Endothelial cell of umbilical vein (primary cell): ENCODE measurements around the gene UBE2E2. TPM values are rescaled to one million over a fixed set of nuclear protein-coding genes. Genes with fewer than 3 reads are reported as not detected.

ENCODE experiments used
- BruUV-seq: library from RNA; stranded (reverse); fragments of 400-500 nt; replicated peaks from 2 replicates; lab custom pipeline; 2021; lab: Mats Ljungman, UMichigan
- CTCF ChIA-PET: fragments of 300-600, 350-600 bp; sonication (Branson Sonifier 250); formaldehyde crosslinking; loops from one replicate; lab custom pipeline; 2021; ENCODE audit warnings: antibody characterized with exemption, inconsistent platforms; lab: Charles Lee
- POLR2A ChIA-PET: fragments of 300-600, 350-600 bp; sonication (Branson Sonifier 250); formaldehyde crosslinking; loops from one replicate; lab custom pipeline; 2021; ENCODE audit warnings: antibody characterized with exemption, inconsistent platforms; lab: Charles Lee
- DNase-seq: peaks from one replicate; pipeline ENCODE4 v3.0.0-alpha.2; 2011; ENCODE audit warnings: low read depth, low spot score
- FAIRE-seq: peaks from 2 replicates; lab custom pipeline; 2011; peaks lifted over from hg19 to GRCh38; lab: Jason Lieb, UNC
- H2AFZ ChIP-seq: 2 replicates; pipeline ENCODE4 v1.6.0; 2012; ENCODE audit warnings: low read depth, low read length, control low read depth, inconsistent platforms
- H3K27ac ChIP-seq: 2 replicates; pipeline ENCODE4 v1.5.1; 2011; ENCODE audit warnings: low read depth, mild to moderate bottlenecking, control low read depth, low read length, moderate library complexity; ENCODE audit not compliant: insufficient read depth
- H3K27me3 ChIP-seq, 2 experiments: 2 replicates each; pipeline versions ENCODE4 v1.6.0 to v1.6.1; 2011; ENCODE audit warnings: low read length in 2 of 2, mixed read lengths in 1 of 2; ENCODE audit not compliant: control insufficient read depth in 2 of 2, insufficient read depth in 2 of 2
- H3K36me3 ChIP-seq, 2 experiments: 2 replicates in 1 of 2; 3 replicates in 1 of 2; pipeline ENCODE4 v1.5.1; 2011; ENCODE audit warnings: low read length in 2 of 2, mild to moderate bottlenecking in 1 of 2, moderate library complexity in 1 of 2; ENCODE audit not compliant: control insufficient read depth in 2 of 2, insufficient read depth in 2 of 2; ENCODE audit errors: extremely low read depth in 1 of 2
- H3K4me1 ChIP-seq: 3 replicates; pipeline ENCODE4 v1.5.1; 2011; ENCODE audit warnings: mild to moderate bottlenecking, low read length; ENCODE audit not compliant: control insufficient read depth, insufficient read depth; ENCODE audit errors: extremely low read depth
- H3K4me2 ChIP-seq: 2 replicates; pipeline ENCODE4 v1.6.1; 2011; ENCODE audit warnings: low read length, control low read depth, mixed read lengths; ENCODE audit not compliant: insufficient read depth
- H3K4me3 ChIP-seq, 3 experiments: fragments of 200-600 bp in 1 of 3; sonication (generic), shearing (Covaris generic) in 1 of 3; replicated peaks in 1 of 3; 2 replicates each; pipeline ENCODE4 v1.5.1; 2011 to 2016; ENCODE audit warnings: control low read depth in 3 of 3, low read length in 3 of 3, mild to moderate bottlenecking in 2 of 3, inconsistent platforms in 1 of 3, low read depth in 1 of 3, moderate library complexity in 1 of 3; ENCODE audit not compliant: insufficient read depth in 1 of 3
- H3K79me2 ChIP-seq: 2 replicates; pipeline ENCODE4 v1.6.0; 2012; ENCODE audit warnings: low read length, inconsistent platforms; ENCODE audit not compliant: control insufficient read depth, insufficient read depth
- H3K9ac ChIP-seq: replicated peaks from 2 replicates; pipeline ENCODE3; 2011; ENCODE audit warnings: low read length, control low read depth; ENCODE audit not compliant: insufficient read depth; ENCODE audit errors: extremely low read depth
- H3K9me1 ChIP-seq: replicated peaks from 3 replicates; pipeline ENCODE4 v1.6.0; 2011; ENCODE audit warnings: mild to moderate bottlenecking, low read length; ENCODE audit not compliant: control insufficient read depth, insufficient read depth; ENCODE audit errors: extremely low read depth
- H3K9me3 ChIP-seq: replicated peaks from 2 replicates; pipeline ENCODE4 v1.5.1; 2012; ENCODE audit warnings: low read length, inconsistent platforms; ENCODE audit not compliant: control insufficient read depth, insufficient read depth
- H4K20me1 ChIP-seq: replicated peaks from 2 replicates; pipeline ENCODE3; 2011; ENCODE audit warnings: mild to moderate bottlenecking, low read length; ENCODE audit not compliant: control insufficient read depth, insufficient read depth; ENCODE audit errors: extremely low read depth
- EZH2 ChIP-seq: IDR thresholded peaks from 2 replicates; pipeline ENCODE4 v1.6.1; 2012; ENCODE audit warnings: borderline replicate concordance, low read depth, mild to moderate bottlenecking, moderate library complexity, low read length, inconsistent platforms; ENCODE audit not compliant: severe bottlenecking
- FOS ChIP-seq: IDR thresholded peaks from 2 replicates; pipeline ENCODE4 v1.6.1; 2011; ENCODE audit warnings: mild to moderate bottlenecking, low read length, moderate library complexity, borderline replicate concordance; ENCODE audit not compliant: insufficient read depth
- GATA2 ChIP-seq: IDR thresholded peaks from 2 replicates; pipeline ENCODE4 v1.7.0; 2011; ENCODE audit warnings: low read depth, mild to moderate bottlenecking, moderate library complexity, mixed read lengths, low read length; ENCODE audit not compliant: insufficient read length, insufficient read depth
- JUN ChIP-seq: IDR thresholded peaks from 2 replicates; pipeline ENCODE4 v1.6.1; 2011; ENCODE audit warnings: borderline replicate concordance, low read depth; ENCODE audit not compliant: insufficient read length, insufficient read depth
- MYC ChIP-seq: IDR thresholded peaks from one replicate; pipeline ENCODE4 v1.6.1; 2011; ENCODE audit warnings: mild to moderate bottlenecking, low read depth, low read length
- POLR2A ChIP-seq: IDR thresholded peaks from 2 replicates; pipeline ENCODE4 v1.6.1; 2012; ENCODE audit warnings: low read depth, mild to moderate bottlenecking, control low read depth, low read length
- POLR2AphosphoS5 ChIP-seq: IDR thresholded peaks from 2 replicates; pipeline ENCODE4 v1.6.1; 2012; ENCODE audit warnings: low read depth, mild to moderate bottlenecking, control low read depth, low read length, moderate library complexity; ENCODE audit not compliant: insufficient read depth
- dilution Hi-C: fragments of 300-500 bp; cut with MboI; formaldehyde crosslinking; loops from one replicate; pipeline ENCODE4 v1.15.0; 2019; ENCODE audit warnings: low sequenced_read_pairs; ENCODE audit not compliant: extremely low pct_ligation_motif_present
- intact Hi-C: fragments of 100-400 bp; cut with micrococcal nuclease; formaldehyde crosslinking; loops from one replicate; pipeline ENCODE4 v1.10.0; 2022
- polyA plus RNA-seq, 4 experiments: library from polyadenylated mRNA; depleted of rRNA in 3 of 4; stranded (reverse) in 3 of 4; unstranded in 1 of 4; fragments of >200 nt; gene quantifications; 2 replicates each; pipeline versions ENCODE4 v1.2.1 to v1.2.3, GENCODE V29; 2011 to 2012; ENCODE audit warnings: missing spikeins in 1 of 4
- total RNA-seq: library from RNA; stranded (reverse); gene quantifications from 2 replicates; pipeline ENCODE4 v1.2.3, GENCODE V29; 2021
- TF ChIP-seq, protein P1 (sequence below), 2 donors: IDR thresholded peaks; 1 replicate in 1 of 2; 2 replicates in 1 of 2; pipeline ENCODE4 v1.5.1; 2011; ENCODE audit warnings: low read length in 2 of 2, mild to moderate bottlenecking in 2 of 2, moderate library complexity in 2 of 2, control low read depth in 1 of 2, inconsistent platforms in 1 of 2, low read depth in 1 of 2; ENCODE audit not compliant: insufficient read depth in 1 of 2; ENCODE audit errors: extremely low read depth in 1 of 2
- TF ChIP-seq, protein P2 (sequence below): IDR thresholded peaks from 2 replicates; pipeline ENCODE4 v1.6.1; 2011; ENCODE audit not compliant: insufficient read depth, insufficient read length

UBE2E2 gene
- total and polyA plus RNA-seq, 2 donors (not counting 3 experiments of a cell fraction or from before 2014, with no cell fraction given): 37.0 to 45.4 TPM

DNA sequence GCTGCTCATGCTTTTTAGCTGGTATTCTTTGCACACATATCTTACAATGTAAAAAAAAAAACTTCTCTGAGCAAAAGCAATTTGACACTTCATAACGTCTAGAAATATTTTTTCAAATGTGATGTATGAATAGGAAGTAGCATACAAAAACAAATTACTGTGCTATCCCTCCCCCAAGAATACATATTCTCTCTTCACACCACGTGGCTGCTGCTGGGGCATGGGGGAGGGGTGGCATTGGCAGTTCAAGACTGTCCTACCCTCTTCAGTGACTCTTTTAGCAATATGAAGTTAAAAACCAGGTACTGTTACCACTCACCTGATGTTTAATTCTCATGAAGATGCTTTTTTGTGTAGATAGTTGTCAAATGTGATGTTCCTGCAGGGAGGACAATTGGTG lies 85.6 kb downstream of the UBE2E2 start:
- H3K4me1 ChIP-seq: no peaks in the 10 kb centered on the region
- no peaks in the 10 kb centered on the region for H3K36me3 ChIP-seq
- H3K9ac ChIP-seq: no peak overlapping the region
- peaks cover 7% of the 10 kb centered on the region for H3K79me2 ChIP-seq
- no peak overlapping the region for H2AFZ ChIP-seq
- CTCF ChIA-PET: interaction anchor here (1.0 to 2.0 kb wide), 3 partner anchors 10 to 472 kb away, joined by 3 to 4 read pairs (median 3); no protein-coding TSS in a partner anchor
- dilution Hi-C loops: no loop called here
- no peaks in the 10 kb centered on the region for H3K9me3 ChIP-seq
- BruUV-seq: no TSS peak
- H4K20me1 ChIP-seq: no peaks in the 10 kb centered on the region
- FAIRE-seq (no peak), DNase-seq (no peak)
- no peak overlapping the region for H3K27ac ChIP-seq
- H3K4me2 ChIP-seq: no peak overlapping the region
- no peaks in the 10 kb centered on the region for H3K9me1 ChIP-seq
- intact Hi-C loops: no loop called here
- no peaks in the 10 kb centered on the region for H3K27me3 ChIP-seq
- POLR2A ChIA-PET: no interaction called here
- H3K4me3 ChIP-seq: no peak overlapping the region
- TF ChIP-seq POLR2A (no peak), GATA2 (no peak), MYC (no peak), FOS (no peak), EZH2 (no peak), POLR2AphosphoS5 (no peak), JUN (no peak)
- TF ChIP-seq, protein P1, sequence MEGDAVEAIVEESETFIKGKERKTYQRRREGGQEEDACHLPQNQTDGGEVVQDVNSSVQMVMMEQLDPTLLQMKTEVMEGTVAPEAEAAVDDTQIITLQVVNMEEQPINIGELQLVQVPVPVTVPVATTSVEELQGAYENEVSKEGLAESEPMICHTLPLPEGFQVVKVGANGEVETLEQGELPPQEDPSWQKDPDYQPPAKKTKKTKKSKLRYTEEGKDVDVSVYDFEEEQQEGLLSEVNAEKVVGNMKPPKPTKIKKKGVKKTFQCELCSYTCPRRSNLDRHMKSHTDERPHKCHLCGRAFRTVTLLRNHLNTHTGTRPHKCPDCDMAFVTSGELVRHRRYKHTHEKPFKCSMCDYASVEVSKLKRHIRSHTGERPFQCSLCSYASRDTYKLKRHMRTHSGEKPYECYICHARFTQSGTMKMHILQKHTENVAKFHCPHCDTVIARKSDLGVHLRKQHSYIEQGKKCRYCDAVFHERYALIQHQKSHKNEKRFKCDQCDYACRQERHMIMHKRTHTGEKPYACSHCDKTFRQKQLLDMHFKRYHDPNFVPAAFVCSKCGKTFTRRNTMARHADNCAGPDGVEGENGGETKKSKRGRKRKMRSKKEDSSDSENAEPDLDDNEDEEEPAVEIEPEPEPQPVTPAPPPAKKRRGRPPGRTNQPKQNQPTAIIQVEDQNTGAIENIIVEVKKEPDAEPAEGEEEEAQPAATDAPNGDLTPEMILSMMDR (IDR thresholded peaks at IDR 0.05; ENCODE audit: extremely low read depth in 1 of 2, insufficient read depth in 1 of 2, low read depth in 1 of 2, low read length in 2 of 2): no peak
- TF ChIP-seq, protein P2, sequence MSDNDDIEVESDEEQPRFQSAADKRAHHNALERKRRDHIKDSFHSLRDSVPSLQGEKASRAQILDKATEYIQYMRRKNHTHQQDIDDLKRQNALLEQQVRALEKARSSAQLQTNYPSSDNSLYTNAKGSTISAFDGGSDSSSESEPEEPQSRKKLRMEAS: no peak
